ENCODE data around the gene DLL4. TPM values are rescaled to one million over a fixed set of nuclear protein-coding genes. Genes with fewer than 3 reads are reported as not detected.

Gene DLL4
- total and polyA plus RNA-seq, 9 donors, result 2.6 to 15.7 (median 7.9) TPM

- H3K27ac ChIP-seq, result no peak overlapping the region
- intact Hi-C loops (cut with DNase I), result loop anchor here (5.0 to 10.0 kb wide), 9 partner anchors 115 to 433 kb away; partner anchors contain the start of genes INO80 (in 1 of the 4), KNL1 (in 1 of the 4), NUSAP1 (in 1 of the 4) and OIP5 (in 1 of the 4)
- no peaks in the 10 kb centered on the region for H3K36me3 ChIP-seq
- no peak overlapping the region for H3K4me3 ChIP-seq
- H3K27me3 ChIP-seq, result no peaks in the 10 kb centered on the region
- no peak for DNase-seq
- TF ChIP-seq EP300 (IDR thresholded peaks at IDR 0.05) (no peak), CTCF (IDR thresholded peaks at IDR 0.05) (no peak), POLR2A (IDR thresholded peaks at IDR 0.05) (no peak)
- H3K4me1 ChIP-seq (ENCODE audit: insufficient read depth), result no peaks in the 10 kb centered on the region
- H3K9me3 ChIP-seq, result no peaks in the 10 kb centered on the region
- 87 to 90% (median 89%) methylated on average over 33 of the region's 33 CpGs for WGBS, 3 donors
Observed at GRCh38 chr15:40899536-40900207, 29.5 kb upstream of the DLL4 start.

- Histone ChIP-seq H3K4me1 (ENCODE audit: insufficient read depth) (no peaks in the 10 kb centered on the region), H3K27ac (no peak overlapping the region), H3K4me3 (no peak overlapping the region), H3K9me3 (no peaks in the 10 kb centered on the region), H3K36me3 (no peaks in the 10 kb centered on the region), H3K27me3 (no peaks in the 10 kb centered on the region)
- DNase-seq, result no peak
- intact Hi-C loops (cut with DNase I), result loop anchor here in 3 of 4 donors (5.0 to 10.0 kb wide), 5 partner anchors 114 to 432 kb away; partner anchors contain the start of genes INO80 (in 1 of the 3), NUSAP1 (in 1 of the 3) and OIP5 (in 1 of the 3)
- TF ChIP-seq CTCF (IDR thresholded peaks at IDR 0.05) (no peak), POLR2A (IDR thresholded peaks at IDR 0.05) (no peak), EP300 (IDR thresholded peaks at IDR 0.05) (no peak)
- WGBS, 3 donors, result 84 to 87% (median 87%) methylated on average over 34 to 36 of the region's 36 CpGs
Observed at GRCh38 chr15:40900256-40901052, 28.7 kb upstream of the DLL4 start.

- DNase-seq, result no peak
- no peaks in the 10 kb centered on the region for H3K27me3 ChIP-seq
- H3K9me3 ChIP-seq, result no peaks in the 10 kb centered on the region
- H3K36me3 ChIP-seq, result no peaks in the 10 kb centered on the region
- WGBS, 3 donors, result 75 to 78% (median 76%) methylated on average over 5 of the region's 5 CpGs
- intact Hi-C loops (cut with DNase I), result loop anchor here in 3 of 4 donors (5.0 to 10.0 kb wide), 5 partner anchors 114 to 431 kb away; partner anchors contain the start of genes INO80 (in 1 of the 3), NUSAP1 (in 1 of the 3) and OIP5 (in 1 of the 3)
- H3K27ac ChIP-seq, result no peak overlapping the region
- TF ChIP-seq EP300 (IDR thresholded peaks at IDR 0.05) (no peak), POLR2A (IDR thresholded peaks at IDR 0.05) (no peak), CTCF (IDR thresholded peaks at IDR 0.05) (no peak)
- no peaks in the 10 kb centered on the region for H3K4me1 ChIP-seq (ENCODE audit: insufficient read depth)
- H3K4me3 ChIP-seq, result no peak overlapping the region
Observed at GRCh38 chr15:40901053-40901443, 28.1 kb upstream of the DLL4 start.

Data from ovary (tissue), 9 donors.